Measurements from ENCODE around the gene RORB.

RORB gene

GRCh38 chr9:74719306-74719705 is 222.2 kb downstream of the RORB start:
- Histone ChIP-seq H3K27ac (no peak overlapping the region), H3K9me3 (ENCODE audit: low read depth, low read length) (no peaks in the 10 kb centered on the region)
- TF ChIP-seq POLR2AphosphoS5 (IDR thresholded peaks at IDR 0.05; ENCODE audit: borderline replicate concordance, low read depth, low read length), result no peak

GRCh38 chr9:74721696-74722660 is 224.8 kb downstream of the RORB start:
- H3K4me3 ChIP-seq, result no peak overlapping the region
- no peak overlapping the region for H3K27ac ChIP-seq
- no peaks in the 10 kb centered on the region for H3K36me3 ChIP-seq (ENCODE audit: insufficient read depth, low read length)
- H3K9me3 ChIP-seq (ENCODE audit: low read depth, low read length), result no peaks in the 10 kb centered on the region
- no peak for DNase-seq (ENCODE audit: low read depth, low spot score)
- H3K9ac ChIP-seq (ENCODE audit: insufficient read length), result no peak overlapping the region
- TF ChIP-seq FOXP2 (optimal IDR thresholded peaks at IDR 0.05; ENCODE audit: control extremely low read depth, extremely low read length, insufficient read depth), result no peak
- TF ChIP-seq EZH2 (IDR thresholded peaks at IDR 0.05), result no peak
- TF ChIP-seq POLR2AphosphoS5 (IDR thresholded peaks at IDR 0.05; ENCODE audit: borderline replicate concordance, low read depth, low read length), result no peak

More at GRCh38 chr9:74719306-74719705, 222.2 kb downstream of the RORB start:
- no peak for DNase-seq (ENCODE audit: low read depth, low spot score)
- H3K36me3 ChIP-seq (ENCODE audit: insufficient read depth, low read length), result no peaks in the 10 kb centered on the region
- H3K9ac ChIP-seq (ENCODE audit: insufficient read length), result no peak overlapping the region
- H3K4me3 ChIP-seq, result no peak overlapping the region

- H3K9ac ChIP-seq (ENCODE audit: insufficient read length), result no peak overlapping the region
- no peak overlapping the region for H3K4me3 ChIP-seq
- no peak overlapping the region for H3K27ac ChIP-seq
- H3K36me3 ChIP-seq (ENCODE audit: insufficient read depth, low read length), result no peaks in the 10 kb centered on the region
- no peak for DNase-seq (ENCODE audit: low read depth, low spot score)
- no peaks in the 10 kb centered on the region for H3K9me3 ChIP-seq (ENCODE audit: low read depth, low read length)
- TF ChIP-seq POLR2AphosphoS5 (IDR thresholded peaks at IDR 0.05; ENCODE audit: borderline replicate concordance, low read depth, low read length), result no peak
- TF ChIP-seq EZH2 (IDR thresholded peaks at IDR 0.05), result no peak
- no peak for TF ChIP-seq FOXP2 (optimal IDR thresholded peaks at IDR 0.05; ENCODE audit: control extremely low read depth, extremely low read length, insufficient read depth)
Measured at GRCh38 chr9:74724317-74724716, 227.2 kb downstream of the RORB start.

- DNase-seq (ENCODE audit: low read depth, low spot score), result no peak
- no peak for TF ChIP-seq POLR2AphosphoS5 (IDR thresholded peaks at IDR 0.05; ENCODE audit: borderline replicate concordance, low read depth, low read length)
- TF ChIP-seq EZH2 (IDR thresholded peaks at IDR 0.05), result no peak
- no peak for TF ChIP-seq FOXP2 (optimal IDR thresholded peaks at IDR 0.05; ENCODE audit: control extremely low read depth, extremely low read length, insufficient read depth)
- H3K27ac ChIP-seq, result no peak overlapping the region
- H3K36me3 ChIP-seq (ENCODE audit: insufficient read depth, low read length), result no peaks in the 10 kb centered on the region
- H3K4me3 ChIP-seq, result no peak overlapping the region
- no peak overlapping the region for H3K9ac ChIP-seq (ENCODE audit: insufficient read length)
- H3K9me3 ChIP-seq (ENCODE audit: low read depth, low read length), result no peaks in the 10 kb centered on the region
Measured at GRCh38 chr9:74726581-74726980, 229.4 kb downstream of the RORB start.

GRCh38 chr9:74728176-74728575 is 231.0 kb downstream of the RORB start:
- Histone ChIP-seq H3K36me3 (ENCODE audit: insufficient read depth, low read length) (no peaks in the 10 kb centered on the region), H3K9me3 (ENCODE audit: low read depth, low read length) (no peaks in the 10 kb centered on the region), H3K9ac (ENCODE audit: insufficient read length) (no peak overlapping the region), H3K27ac (no peak overlapping the region), H3K4me3 (no peak overlapping the region)
- DNase-seq (ENCODE audit: low read depth, low spot score), result no peak
- TF ChIP-seq POLR2AphosphoS5 (IDR thresholded peaks at IDR 0.05; ENCODE audit: borderline replicate concordance, low read depth, low read length) (no peak), EZH2 (IDR thresholded peaks at IDR 0.05) (no peak)

- no peaks in the 10 kb centered on the region for H3K9me3 ChIP-seq (ENCODE audit: low read depth, low read length)
- no peaks in the 10 kb centered on the region for H3K36me3 ChIP-seq (ENCODE audit: insufficient read depth, low read length)
- H3K4me3 ChIP-seq, result peak overlapping the region; percentile 21
- no peak overlapping the region for H3K9ac ChIP-seq (ENCODE audit: insufficient read length)
- no peak overlapping the region for H3K27ac ChIP-seq
- TF ChIP-seq EZH2 (IDR thresholded peaks at IDR 0.05) (no peak), FOXP2 (optimal IDR thresholded peaks at IDR 0.05; ENCODE audit: control extremely low read depth, extremely low read length, insufficient read depth) (no peak), POLR2AphosphoS5 (IDR thresholded peaks at IDR 0.05; ENCODE audit: borderline replicate concordance, low read depth, low read length) (no peak)
- peak; percentile 24 for DNase-seq (ENCODE audit: low read depth, low spot score)
Measured at GRCh38 chr9:74729136-74729695, 232.1 kb downstream of the RORB start.

- TF ChIP-seq FOXP2 (optimal IDR thresholded peaks at IDR 0.05; ENCODE audit: control extremely low read depth, extremely low read length, insufficient read depth) (no peak), EZH2 (IDR thresholded peaks at IDR 0.05) (no peak), POLR2AphosphoS5 (IDR thresholded peaks at IDR 0.05; ENCODE audit: borderline replicate concordance, low read depth, low read length) (no peak)
- Histone ChIP-seq H3K27ac (no peak overlapping the region), H3K4me3 (no peak overlapping the region), H3K36me3 (ENCODE audit: insufficient read depth, low read length) (no peaks in the 10 kb centered on the region), H3K9me3 (ENCODE audit: low read depth, low read length) (no peaks in the 10 kb centered on the region), H3K9ac (ENCODE audit: insufficient read length) (no peak overlapping the region)
- DNase-seq (ENCODE audit: low read depth, low spot score), result no peak
Measured at GRCh38 chr9:74735761-74736160, 238.6 kb downstream of the RORB start.

GRCh38 chr9:74736646-74737045 is 239.5 kb downstream of the RORB start:
- Histone ChIP-seq H3K9me3 (ENCODE audit: low read depth, low read length) (no peaks in the 10 kb centered on the region), H3K9ac (ENCODE audit: insufficient read length) (no peak overlapping the region), H3K27ac (no peak overlapping the region), H3K4me3 (no peak overlapping the region), H3K36me3 (ENCODE audit: insufficient read depth, low read length) (no peaks in the 10 kb centered on the region)
- no peak for DNase-seq (ENCODE audit: low read depth, low spot score)
- no peak for TF ChIP-seq FOXP2 (optimal IDR thresholded peaks at IDR 0.05; ENCODE audit: control extremely low read depth, extremely low read length, insufficient read depth)
- TF ChIP-seq EZH2 (IDR thresholded peaks at IDR 0.05), result no peak
- TF ChIP-seq POLR2AphosphoS5 (IDR thresholded peaks at IDR 0.05; ENCODE audit: borderline replicate concordance, low read depth, low read length), result no peak

Measured in SK-N-MC (cell line).